Hippocampal formation (tissue), 2 donors: ENCODE results near the gene RPS17.
"Not testable (repeated sequence)": the region's sequence is repeated elsewhere in the genome, so short reads cannot be mapped to it uniquely, and the experiment has no call there.

Source experiments
- DNase-seq, 2 donors: peaks; one replicate each; lab custom pipeline; 2025; lab: John Stamatoyannopoulos, UW

RPS17 gene

DNA sequence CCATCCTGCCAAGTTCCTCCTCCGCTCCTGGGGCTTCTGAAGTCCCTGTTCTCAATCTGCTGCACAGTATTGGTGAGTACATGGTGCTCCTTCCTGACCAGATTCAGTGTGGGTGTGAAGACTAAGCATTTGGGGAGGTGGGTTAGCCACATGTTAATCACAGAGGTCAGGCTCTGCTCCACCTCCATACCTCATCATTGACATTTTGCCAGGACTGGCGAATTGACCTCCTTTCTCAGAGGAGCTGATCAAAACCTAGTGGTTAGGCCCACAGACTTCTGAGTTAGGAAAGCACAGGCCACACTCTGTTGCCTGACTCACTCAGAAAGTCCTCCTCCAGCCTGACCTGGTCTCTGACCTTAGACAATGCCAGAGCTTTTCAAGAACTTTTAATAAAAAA, 8.4 kb upstream of the RPS17 start:
- no peak for DNase-seq

DNA sequence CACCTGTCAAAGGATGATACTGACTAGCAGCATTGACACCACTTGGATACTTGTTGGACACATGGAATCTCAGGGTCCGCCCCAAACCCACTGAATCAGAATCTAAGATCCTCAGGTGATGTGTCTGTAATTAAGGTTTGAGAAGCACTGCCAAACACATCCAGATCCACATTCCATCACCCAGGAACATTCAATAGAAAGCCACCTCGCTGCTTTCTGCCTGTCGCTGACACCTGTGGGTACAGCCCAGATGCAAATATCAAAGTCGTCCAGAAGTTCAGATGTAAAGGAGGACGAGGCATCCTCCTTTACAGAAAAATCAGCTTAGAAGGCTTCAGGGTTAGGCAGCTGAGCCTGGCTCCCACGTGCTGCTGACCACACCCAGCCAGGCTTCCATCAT, 5.2 kb upstream of the RPS17 start:
- DNase-seq: no peak

DNA sequence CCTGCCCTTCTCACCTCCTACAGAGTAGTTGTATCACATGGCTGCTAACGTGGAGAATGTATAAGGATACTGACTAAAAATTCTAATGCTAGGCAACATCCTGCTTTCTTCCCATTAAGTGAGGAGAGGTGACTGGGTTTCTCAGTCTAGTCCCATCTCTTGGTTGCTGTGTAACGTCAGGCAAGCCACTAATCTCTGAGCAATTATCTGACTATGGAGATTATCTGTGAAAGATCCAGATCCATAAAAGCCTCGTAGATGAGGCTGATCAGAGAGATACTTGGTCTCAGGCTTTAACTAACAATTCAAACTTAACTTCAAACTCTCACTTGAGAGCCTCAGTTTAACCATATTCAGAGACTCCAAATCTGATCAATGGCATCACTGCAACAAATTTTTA, 4.7 kb upstream of the RPS17 start:
- no peak for DNase-seq

DNA sequence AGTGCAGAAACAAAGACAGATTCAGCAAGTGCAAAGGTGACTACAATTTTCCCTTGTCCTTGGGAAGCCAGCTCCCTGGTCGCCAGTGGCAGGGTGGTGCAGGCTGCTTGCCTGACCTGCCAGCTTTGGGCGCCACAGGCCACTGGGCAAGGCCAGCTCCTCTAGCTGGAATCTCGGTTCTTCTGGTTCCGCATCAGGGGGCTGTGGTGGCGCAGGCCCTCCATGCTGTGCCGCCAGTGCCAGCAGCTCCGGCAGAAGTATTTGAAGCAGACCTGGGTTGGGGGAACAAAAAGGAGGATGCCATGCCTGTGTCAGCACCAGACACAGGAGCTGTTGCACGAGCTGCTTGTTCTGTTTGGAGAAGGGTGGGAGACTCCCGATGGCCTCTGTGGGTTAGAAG, 4.2 kb upstream of the RPS17 start:
- DNase-seq: no peak

- no peak for DNase-seq
Measured at GRCh38 chr15:82543160-82543559, 2.9 kb upstream of the RPS17 start.

- DNase-seq: no peak
Measured at GRCh38 chr15:82540984-82541431, 751 bp upstream of the RPS17 start.

DNA sequence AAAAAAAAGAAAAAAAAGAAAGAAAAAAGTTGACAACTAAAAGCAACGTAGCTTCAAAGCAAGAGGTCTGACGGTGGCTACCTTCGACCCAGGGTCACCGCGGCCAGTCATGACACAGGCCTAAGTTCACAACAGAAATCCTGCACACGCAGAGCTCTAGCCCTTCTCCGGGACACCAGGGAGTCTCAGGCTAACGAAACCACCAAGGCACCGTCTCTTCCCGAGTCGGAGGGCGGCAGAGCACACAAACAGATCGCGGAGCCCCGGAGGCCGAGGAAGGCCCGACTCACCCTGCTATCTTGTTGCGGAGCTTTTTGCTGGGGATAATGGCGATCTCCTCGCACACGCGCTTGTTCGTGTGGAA, 584 bp downstream of the RPS17 start:
- no peak for DNase-seq

GRCh38 chr15:82538961-82539690, 1.1 kb downstream of the RPS17 start:
- no peak for DNase-seq

- no peak for DNase-seq
Measured at GRCh38 chr15:82537351-82537908, 2.8 kb downstream of the RPS17 start.

- DNase-seq: no peak
Measured at GRCh38 chr15:82536409-82537350, 3.6 kb downstream of the RPS17 start.

GRCh38 chr15:82535566-82536408, 4.5 kb downstream of the RPS17 start:
- DNase-seq: no peak

DNA sequence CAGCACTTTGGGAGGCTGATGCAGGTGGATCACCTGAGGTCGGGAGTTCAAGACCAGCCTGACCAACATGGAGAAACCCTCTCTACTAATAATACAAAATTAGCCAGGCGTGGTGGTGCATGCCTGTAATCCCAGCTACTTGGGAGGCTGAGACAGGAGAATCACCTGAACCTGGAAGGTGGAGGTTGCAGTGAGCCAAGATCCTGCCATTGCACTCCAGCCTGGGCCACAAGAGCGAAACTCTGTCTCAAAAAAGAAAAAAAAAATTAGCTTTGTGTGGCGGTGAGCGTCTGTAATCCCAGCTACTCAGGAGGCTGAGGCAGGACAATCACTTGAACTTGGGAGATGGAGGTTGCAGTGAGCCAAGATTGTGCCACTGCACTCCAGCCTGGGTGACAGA, 5.1 kb downstream of the RPS17 start:
- not testable (repeated sequence) for DNase-seq

DNA sequence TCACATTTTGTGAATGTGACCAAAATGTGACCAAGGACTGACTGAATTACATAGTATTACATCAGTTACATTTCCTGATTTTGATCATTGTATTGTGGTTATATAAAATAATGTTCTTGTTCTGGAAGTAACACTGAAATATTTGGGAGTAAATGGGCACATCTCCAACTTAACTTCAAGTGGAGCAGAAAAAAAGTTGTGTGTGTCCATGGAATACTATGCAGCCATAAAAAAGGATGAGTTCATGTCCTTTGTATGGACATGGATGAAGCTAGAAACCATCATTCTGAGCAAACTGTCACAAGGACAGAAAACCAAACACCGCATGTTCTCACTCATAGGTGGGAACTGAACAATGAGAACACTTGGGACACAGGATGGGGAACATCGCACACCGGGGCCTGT, 5.8 kb downstream of the RPS17 start:
- not testable (repeated sequence) for DNase-seq

DNA sequence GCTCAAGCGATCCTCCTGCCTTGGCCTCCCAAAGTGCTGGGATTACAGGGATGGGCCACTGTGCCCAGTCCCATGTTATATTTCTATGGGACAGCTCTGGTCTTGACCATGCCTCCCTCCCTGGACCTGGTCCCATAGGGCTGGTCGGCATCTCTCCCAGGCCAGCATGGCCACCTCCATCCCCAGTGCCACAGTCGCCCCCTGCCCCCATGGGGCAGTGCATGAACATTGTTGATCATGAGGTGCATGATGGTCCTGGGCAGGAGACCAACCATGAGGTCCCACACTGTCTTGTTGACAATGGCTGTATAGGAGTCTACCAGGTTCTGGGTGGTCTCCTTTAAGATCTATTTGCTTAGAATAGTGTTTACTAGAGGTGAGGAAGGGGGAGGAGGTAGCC, 6.5 kb downstream of the RPS17 start:
- no peak for DNase-seq

- DNase-seq: no peak
Measured at GRCh38 chr15:82532991-82533481, 7.2 kb downstream of the RPS17 start.

DNA sequence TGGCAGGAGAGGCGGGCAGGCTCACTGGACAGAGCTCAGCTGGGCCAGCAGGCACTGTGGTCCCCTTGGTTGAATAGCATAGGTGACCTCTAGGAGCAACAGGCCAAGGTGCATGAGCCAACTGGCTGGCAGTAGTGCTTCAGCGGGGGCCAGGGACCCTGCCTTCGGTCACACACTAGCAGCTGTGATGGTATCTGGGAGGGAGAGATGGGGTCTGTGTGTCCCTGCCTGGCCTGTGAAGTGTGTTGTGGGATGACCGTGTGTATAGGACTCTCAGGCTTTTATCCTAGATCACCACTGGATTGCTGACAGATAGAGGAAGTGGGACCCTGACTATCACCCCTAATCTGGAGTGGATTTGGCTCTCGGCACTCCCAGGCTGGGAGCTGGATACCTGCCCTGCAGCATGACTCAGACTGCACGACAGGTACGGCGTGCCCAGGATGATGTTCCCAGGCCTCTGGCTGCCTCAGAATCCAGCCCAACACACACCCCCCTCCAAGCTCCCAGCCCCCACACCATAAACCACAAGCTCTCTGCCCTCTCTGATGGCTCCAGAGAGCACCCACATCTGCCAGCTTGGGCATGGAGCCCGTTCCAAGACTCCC, 7.8 kb downstream of the RPS17 start:
- DNase-seq: no peak

- DNase-seq: no peak
Measured at GRCh38 chr15:82531496-82532382, 8.5 kb downstream of the RPS17 start.

- DNase-seq: no peak
Measured at GRCh38 chr15:82530606-82531379, 9.5 kb downstream of the RPS17 start.

DNA sequence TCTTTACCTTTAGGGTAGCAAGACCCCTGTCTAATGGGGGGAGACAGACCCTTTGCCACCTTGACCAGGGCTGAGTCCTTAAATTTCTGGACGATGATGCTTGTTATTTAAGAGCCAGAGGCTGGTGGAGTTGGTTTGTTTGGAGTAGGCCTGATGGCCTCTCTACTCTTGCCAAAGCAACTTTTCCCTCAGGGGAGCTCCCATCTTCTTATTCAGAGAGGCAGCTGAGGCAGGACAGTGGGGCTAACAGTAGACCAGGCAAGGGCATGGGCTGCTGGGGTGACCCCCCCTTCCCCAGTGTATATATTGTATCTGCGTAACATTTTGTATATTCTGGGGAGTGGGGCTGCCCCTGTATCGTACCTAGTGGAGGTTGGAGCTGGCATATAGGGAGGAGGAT, 10.3 kb downstream of the RPS17 start:
- no peak for DNase-seq
